NCI-H1930 (cell line): Measurements from ENCODE around the gene TBX20.
A peak's percentile ranks its signal among the peaks of the same experiment; 100 is the strongest.

Source experiments
- DNase-seq, 2 experiments: peaks; one replicate each; lab custom pipeline; 2025; lab: John Stamatoyannopoulos, UW

TBX20 gene, protein sequence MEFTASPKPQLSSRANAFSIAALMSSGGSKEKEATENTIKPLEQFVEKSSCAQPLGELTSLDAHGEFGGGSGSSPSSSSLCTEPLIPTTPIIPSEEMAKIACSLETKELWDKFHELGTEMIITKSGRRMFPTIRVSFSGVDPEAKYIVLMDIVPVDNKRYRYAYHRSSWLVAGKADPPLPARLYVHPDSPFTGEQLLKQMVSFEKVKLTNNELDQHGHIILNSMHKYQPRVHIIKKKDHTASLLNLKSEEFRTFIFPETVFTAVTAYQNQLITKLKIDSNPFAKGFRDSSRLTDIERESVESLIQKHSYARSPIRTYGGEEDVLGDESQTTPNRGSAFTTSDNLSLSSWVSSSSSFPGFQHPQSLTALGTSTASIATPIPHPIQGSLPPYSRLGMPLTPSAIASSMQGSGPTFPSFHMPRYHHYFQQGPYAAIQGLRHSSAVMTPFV

DNA sequence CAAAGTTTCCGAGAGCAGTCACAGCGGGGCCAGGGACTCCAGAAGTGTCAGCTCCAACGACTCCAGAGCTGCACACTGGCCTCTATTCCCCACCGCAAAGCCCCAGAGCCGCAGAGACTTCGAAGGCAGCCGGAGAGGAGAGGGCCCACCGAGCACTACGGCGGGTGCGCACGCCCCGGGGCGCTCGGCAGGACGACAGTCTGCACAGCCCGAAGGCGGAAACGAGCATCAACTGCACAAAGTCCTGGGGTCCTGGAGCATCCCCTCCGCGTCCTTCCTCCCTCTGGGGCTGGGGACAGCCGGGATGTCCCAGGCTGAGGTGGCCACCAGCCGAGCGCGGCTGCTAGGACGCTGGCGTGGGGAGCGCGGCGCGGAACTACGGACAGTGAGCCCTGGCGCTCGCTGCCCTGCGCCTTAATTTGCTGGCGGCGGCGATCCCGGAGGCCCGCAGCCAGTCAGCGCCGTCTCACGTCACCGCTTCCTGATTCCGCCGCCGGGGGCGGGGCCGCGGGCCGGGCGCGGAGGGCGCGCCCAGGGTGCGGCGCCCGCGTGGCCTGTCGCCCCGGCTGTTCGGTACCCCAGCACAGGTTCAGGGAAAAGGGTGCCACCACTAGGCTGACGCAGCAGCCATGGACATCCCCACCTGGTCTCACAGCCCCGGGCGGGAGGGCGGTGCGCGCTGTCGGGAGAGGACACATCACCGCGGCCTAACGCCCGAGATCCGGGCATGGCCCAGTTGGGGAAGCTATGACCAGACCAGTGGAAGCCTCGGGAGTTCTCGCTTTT lies at the start of gene TBX20:
Gene TBX20 (minus strand): TSS at position 391 of the 786 bp plus-strand sequence. CDS start 480 bp downstream, outside the sequence.
- DNase-seq = peak; percentile 8 to 47

DNA sequence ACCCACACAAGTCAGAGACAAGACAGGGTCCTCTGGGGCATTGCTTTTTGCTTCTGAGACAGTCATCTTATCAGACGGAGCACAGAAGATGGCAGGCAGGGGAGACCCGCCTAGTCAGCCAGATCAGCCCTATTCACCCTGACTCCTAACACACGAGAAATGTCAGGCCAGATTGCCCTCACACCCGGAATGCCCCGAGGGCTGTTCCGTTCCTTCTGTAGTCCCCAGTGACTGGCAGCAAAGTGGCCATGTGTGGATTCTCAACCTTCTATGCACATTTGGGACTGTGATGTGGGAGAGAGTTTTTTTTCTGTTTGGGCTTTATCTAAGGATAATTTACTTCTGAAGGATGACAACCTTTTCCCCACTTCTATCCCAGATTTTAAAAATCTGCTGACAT lies 35.5 kb upstream of the TBX20 start:
- DNase-seq = no peak

DNA sequence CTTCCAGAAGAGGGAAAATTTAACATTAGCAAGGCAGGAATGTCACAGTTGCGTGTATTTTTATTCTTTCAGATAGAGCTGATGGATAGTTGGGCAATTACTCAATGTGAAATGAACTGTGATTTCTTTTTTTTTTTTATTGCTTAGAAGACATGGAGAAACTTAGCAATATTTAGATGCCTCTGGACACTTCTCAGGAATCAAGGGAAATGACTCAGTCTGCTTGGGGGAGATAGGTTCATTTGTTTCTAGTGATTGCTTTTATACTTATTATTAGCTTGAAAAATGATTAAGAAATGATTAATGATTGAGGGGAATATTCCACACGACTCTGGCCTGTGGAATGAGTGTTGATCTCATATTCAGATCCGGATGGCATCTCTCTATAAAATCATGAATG lies 33.1 kb upstream of the TBX20 start:
- DNase-seq = no peak

DNA sequence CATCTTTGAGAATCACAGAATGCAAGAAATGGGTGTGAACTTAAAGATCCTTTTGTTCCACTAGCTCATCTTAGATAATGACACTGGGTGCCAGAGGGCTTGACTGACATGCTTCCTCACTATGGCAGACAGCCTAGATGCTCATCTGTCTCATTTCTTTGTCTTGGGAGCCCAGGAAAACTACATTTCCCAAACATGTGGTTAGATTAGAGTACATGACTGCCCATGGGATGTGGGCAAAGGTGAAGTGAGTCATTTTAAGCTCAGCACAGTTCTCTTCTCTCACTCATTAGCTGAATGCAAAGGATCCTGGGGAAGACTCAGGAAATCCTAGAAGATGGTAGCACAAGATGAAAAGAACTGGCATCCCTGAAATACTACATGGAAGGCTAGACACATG lies 32.5 kb upstream of the TBX20 start:
- DNase-seq = no peak

DNA sequence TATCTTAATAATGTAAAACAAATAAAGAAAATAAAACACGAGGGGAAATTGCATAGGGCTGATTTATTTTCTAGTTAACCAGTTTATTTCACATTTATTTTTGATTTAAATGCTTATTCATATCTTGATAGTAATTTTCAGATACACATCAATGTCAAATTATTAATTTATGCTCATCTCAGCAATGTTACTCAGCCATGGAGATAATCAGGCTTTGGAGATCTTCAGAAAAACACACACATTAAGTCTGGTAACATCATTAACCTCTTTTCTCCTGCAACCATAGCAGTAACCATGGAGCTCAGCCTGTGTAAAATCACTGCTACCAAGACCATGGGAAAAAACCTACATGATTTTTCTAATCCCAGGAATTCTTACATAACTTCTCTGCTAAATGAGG lies 31.9 kb upstream of the TBX20 start:
- no peak for DNase-seq

DNA sequence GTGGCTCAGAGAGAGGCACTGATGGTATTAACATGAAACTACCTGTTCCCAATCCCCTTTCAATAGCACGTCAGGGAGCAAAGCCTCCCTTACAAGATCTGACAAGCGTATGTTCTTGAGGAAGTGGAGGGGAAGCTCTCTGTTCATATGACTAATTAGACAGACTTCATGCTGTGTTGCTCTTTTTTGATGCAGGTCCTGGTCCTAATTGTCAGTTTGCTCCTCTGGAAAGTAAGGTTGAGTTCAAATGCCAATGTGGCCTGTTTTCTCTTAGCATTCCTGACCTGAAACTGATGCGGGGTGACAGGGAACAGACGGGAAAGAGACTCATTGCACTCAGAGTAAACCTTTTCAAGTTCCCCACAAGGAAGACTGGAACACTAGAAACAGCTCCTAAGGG lies 27.0 kb upstream of the TBX20 start:
- no peak for DNase-seq

DNA sequence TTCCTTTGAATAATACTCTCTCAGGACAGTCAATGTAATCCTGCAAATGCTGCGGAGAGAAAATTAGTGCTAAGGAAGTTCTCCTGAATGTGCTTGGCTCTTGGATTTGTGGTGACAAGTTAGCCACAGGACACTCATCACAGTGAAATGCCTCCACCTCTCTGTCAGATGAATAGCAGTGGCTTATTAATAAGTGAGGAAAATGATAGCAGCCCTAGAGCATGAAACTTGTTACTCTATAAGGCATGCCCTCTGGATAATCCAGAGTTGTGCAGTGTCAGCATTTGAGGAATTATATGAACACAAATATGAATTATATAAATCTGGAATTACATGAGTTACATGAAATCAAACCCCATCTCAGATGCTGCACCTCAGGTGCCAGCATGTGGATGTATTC lies 23.5 kb upstream of the TBX20 start:
- DNase-seq = no peak

DNA sequence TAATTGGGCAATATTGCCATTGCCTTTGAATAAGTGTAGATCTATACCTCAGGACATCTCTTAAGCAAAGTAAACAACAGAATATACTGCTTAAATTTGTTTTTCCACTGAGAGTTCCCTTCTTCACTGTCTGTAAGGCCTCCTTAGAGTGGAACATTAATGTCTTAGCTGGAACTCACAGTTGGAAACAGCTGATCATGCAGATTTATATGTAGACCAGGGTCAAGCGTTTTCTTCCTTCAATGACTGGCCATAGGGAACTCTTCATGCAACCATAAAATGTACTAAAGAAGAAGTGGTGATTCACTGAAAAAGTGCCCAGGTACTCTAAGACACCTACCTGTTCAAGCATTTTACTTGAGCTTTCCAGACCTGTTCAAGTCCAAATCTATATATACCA lies 18.3 kb upstream of the TBX20 start:
- no peak for DNase-seq

DNA sequence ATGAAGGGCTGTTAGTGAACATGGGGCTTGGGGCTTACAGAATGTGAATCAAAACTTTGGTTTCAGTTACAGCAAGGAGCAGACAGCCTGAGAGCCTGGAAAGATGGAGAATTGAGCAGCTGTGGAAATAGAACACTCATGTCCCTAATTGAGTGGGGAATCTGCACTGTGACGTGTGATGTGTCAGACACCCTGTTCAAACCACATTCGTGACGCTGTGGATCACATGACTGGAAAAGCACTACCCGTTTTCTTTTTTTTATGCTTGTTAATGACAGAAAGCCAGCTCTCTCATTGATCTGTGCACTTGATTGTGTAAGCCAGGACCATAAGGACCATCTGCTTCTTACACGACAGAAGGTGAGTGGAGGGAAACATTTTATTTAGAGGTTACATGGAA lies 15.1 kb upstream of the TBX20 start:
- DNase-seq = no peak

DNA sequence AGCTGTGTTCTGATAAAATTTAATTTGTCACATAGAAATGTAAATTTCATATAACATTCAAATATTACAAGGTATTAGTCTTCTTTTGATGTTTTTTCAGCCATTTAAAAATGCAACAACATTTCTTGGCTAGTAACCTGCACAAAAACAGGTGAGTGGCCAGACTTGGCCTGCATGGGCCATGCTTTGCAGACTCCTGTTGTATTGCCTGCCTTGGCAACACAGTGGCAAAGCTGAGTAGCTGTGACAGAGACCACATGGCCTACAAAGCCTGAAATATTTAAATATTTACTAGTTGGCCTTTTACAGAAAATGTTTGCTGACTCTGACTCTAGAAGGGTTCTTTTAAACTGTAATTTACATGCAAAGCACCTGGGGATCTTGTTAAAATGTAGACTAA lies 13.5 kb upstream of the TBX20 start:
- DNase-seq = no peak

DNA sequence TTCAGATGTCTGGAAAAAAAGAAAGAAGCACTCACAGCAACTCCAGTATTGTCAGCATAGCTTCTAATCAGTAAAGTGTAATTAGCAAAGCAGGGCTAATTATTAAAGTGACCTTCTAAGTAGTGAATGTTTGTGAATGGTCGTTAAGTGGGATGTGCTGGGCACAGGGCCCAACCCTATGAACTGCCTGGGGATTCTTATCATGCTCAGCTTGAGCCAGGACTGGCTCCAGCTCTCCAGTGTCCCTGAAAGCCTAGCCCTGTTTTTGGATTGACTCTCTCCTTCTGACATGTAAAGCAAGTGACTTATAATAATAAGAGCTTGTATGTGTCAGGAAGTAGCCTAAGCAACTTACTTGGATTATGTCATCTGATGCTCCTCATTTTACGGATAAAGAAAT lies 9.5 kb upstream of the TBX20 start:
- no peak for DNase-seq

DNA sequence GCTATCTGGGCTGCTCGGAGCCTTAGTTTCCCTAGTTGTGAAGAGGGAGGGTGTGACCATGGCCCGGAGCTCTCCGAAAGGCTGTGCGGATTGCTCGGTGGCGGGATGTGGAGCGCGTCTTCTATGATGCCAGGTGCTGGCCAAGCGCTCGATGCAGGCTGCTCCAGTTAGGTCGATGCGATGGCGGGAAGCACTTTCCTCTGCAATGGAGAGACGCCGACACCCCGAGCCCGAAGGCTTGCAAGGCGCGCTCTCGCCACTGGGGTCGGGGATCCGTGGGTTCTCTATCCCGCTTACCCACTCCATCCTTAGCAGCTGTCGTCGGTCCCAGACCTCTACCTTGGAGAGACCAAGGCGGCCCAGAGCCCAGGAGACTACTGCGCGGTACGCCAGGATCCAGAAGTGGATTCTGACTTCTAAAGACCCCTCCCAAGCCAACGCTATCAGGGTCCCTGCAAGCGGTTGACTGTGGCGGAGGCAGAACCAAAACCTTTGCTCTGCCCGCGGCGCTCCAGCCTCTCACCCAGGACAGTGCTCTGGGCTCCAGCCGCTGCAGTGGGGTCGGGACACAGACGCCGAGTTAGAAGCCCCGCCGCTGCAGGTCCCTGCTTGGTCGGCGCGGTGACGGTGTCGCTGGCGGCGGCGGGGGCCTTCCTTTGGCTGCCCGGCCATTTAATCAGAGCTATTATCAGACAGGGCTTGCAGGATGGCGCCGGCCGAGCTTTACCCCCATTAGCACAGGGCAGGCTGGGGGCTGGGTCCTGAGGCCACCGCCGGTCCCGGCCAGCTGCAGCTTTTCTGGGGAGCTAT lies 7.8 kb upstream of the TBX20 start:
- no peak for DNase-seq

DNA sequence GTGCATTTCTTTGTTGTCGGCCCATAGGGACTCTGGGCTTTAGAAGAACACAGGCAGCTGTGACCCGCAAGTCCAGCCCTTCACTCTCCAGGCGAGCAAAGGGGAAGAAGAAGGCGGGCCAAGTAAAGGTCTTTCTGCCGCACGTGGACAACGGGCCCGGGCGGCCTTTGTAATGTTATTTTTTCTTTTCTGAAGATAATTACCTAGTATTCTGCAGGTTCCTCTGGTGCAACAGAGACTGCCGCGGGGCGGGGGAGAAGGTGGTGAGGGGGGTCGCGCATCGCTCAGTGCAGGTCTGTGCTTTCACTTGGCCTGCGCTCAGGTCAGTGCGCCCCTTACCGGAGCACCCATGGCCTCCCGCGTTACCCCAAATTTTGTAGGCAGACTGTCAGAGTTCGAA lies 7.1 kb upstream of the TBX20 start:
- DNase-seq = no peak

DNA sequence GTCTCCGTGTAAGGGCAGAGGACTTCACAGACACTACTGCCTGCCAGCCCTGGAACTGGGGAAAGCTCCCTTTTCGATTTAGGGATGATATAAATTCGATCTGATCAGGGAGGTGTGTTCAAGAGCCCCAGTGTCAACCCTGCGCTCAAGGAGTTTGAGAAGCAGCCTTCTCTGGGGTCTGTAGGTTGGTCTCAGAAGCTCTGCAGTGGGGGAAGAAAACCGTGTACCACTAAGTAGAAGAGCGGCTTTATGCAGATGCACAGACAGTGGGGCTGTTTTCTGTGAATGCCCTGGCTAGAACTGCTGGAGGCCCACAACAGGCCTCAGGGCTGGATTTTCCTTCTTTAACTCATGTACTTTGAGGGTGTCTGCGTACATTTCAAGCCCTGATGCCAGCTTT lies 6.3 kb upstream of the TBX20 start:
- DNase-seq = no peak

DNA sequence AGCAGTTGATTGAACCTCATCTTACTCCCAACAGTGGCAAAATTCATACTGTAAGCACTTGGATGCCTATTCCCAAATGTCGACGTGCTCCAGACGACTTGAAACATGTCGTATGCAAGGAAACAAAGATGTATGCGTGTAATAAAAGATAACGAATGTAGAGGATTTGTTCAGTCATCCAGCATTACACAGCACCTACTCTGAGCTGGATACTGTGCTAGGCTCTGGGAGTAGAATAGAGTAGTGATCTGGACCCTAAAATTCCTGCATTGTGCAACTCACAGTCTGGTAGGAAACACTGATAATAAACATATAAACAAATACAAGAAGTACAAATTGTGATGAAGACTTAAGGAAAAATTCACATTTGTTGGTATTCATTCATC lies 5.6 kb upstream of the TBX20 start:
- DNase-seq = no peak

DNA sequence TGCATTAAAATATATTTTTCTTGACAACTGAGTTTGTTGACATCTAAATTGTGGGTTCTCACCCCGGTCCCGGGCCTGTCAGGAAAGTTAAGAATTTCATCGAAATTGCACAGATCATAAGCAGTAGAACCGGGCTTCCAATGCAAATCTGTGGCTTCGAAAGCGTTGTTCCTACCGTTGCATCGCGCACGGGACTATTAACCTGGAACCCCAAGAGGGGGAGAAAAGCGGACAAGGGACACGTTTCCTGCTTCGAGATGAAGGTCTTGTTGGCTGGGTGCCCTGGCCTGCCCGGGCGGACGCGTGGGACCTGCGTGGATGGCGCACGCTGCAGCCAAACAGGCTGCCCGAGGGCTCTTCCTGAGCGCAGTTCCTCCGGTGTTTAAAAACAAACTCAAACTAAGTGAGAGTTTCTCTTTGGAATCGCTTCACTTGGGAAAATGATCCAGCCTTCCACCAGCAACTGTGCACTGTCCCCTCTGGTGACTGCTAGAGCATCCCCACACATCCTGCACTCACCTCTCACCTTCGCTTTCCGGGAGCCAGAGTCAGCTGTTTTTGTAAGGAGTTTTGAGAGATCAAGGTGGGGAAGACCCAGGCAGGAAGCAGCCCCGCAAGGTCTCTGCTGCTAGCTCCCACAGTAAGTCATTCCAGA lies 5.1 kb upstream of the TBX20 start:
- DNase-seq = no peak

DNA sequence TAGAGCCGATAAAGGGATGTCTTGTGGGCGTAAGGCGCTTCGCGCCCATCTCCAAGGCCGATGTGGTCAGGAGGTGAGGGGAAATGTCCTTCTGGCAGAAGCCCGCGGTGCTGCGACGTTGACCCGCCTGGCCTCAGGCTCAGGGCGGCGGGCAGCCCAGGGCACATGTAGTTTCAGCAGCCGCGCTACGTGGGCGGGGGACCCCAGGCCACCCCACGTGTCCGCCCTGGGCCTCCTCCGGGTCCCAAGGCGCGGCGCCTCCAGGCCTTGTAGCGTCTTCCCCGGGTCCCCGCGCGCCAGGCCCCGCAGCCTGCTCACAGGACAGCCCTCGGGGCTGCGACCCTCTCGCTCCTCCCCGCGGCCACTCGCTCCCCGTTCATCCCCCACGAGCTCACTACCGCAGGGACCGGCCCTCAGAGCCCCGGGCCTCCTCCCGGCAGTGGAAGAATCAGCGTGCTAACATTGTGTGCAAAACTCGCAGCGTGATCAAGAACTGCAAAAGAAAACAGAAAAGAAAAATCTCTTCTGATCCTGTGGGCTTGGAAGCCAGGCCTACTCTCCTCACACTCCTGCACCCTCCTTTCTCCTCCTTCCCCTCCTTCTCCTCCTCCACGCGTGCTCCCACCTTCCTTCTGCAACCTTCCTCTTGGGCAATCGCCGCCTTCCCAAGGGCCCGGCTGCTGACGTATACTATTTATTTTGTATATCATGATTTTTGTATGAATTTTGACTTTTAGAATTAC lies 4.4 kb upstream of the TBX20 start:
- DNase-seq = no peak

DNA sequence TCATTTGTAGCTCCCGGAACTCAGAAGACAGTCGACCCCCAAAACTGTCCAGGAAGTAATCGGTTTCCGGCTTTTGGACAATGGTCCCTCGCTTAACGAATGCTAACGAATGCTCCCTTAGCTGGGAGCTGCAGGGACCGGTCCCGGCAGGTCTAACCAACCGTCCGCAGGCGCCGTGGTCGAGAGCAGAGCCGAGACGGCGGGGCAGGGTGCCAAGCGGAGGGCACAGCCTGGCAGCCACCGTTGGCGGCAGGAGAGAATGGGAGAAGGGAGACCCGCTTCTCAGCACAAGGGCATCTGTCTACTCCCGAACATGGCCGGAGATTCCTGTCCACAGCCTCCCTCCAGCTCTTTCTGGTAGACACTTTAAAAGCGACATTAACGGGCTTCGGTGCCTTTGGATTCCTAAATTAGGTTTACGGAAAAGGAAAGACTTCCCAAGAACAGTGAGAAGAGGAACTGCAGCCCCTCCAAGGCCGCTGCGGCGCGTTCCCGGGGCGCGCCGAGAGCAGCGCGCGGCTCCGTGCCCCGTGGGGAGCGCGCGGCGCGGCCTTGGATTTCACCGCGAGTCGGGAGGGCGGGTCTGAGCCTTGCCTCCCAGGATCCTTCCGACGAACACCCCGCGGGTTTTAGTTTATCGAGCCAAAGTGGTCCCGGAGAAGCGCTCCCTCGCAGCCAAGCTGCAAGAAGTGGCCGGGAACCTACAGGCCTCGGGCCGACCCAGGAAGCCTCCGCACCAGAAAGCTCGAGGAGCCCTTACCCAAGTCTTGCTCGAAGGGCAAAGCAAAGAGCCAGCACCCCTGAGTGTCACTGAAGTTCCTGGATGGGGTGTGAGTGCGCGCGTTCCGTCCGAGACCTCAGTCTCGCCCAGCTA lies 3.6 kb upstream of the TBX20 start:
- no peak for DNase-seq

DNA sequence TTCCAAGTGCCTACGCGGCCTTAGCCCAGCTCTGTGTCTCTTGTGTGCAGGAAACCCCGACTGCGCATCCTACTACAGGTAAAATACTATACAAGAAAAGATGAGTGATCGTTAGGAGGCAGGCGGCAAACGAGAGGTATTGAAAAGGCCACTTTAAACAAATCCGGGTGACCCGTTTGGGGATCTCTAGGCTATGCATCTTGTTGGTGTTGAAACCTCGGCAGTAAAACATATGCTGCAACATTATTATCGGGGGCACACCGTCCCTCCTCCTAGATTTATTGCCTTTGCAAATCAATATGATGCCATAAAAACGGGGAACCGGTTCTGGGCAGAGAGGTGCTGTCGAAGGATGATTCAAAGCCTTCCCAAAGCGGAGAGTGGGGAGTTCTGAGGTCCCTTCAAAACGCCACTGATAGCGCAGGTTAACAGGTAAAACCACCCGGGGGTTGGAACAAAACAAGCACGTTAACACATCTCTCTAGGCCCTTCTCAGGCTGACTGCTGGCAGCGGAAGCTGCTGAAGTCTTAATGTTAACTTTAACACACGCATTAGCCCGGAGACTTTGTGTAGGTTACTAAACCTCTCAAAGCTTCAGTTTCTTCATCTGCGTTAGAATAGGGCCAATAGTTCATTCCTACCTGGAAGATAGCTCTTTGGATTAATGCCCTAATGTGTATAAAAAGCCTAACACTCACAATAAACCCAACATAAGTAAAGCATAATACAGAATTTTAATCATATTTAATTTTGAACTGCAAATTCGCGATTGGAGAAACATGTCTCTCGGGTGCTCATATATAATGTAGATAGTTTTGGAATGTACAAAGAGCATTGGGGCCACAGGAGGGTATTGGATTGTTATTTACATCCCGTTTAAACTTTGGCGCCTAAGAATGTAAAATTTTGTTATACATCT lies 2.6 kb upstream of the TBX20 start:
- no peak for DNase-seq
